GM12865 (cell line): ENCODE measurements around the gene MUTYH.

Experiments used
- DNase-seq: peaks from one replicate; pipeline ENCODE4 v3.0.0; 2010; ENCODE audit warnings: low read depth
- H3K4me3 ChIP-seq: 2 replicates; pipeline ENCODE4 v1.5.1; 2011; ENCODE audit warnings: mild to moderate bottlenecking, low read depth, low read length, control low read depth
- TF ChIP-seq, protein P1 (sequence below): IDR thresholded peaks from 2 replicates; pipeline ENCODE4 v1.5.1; 2011; ENCODE audit warnings: low read length, control low read depth, low read depth, inconsistent platforms; ENCODE audit not compliant: insufficient read depth; ENCODE audit errors: missing control alignments

MUTYH gene

DNA sequence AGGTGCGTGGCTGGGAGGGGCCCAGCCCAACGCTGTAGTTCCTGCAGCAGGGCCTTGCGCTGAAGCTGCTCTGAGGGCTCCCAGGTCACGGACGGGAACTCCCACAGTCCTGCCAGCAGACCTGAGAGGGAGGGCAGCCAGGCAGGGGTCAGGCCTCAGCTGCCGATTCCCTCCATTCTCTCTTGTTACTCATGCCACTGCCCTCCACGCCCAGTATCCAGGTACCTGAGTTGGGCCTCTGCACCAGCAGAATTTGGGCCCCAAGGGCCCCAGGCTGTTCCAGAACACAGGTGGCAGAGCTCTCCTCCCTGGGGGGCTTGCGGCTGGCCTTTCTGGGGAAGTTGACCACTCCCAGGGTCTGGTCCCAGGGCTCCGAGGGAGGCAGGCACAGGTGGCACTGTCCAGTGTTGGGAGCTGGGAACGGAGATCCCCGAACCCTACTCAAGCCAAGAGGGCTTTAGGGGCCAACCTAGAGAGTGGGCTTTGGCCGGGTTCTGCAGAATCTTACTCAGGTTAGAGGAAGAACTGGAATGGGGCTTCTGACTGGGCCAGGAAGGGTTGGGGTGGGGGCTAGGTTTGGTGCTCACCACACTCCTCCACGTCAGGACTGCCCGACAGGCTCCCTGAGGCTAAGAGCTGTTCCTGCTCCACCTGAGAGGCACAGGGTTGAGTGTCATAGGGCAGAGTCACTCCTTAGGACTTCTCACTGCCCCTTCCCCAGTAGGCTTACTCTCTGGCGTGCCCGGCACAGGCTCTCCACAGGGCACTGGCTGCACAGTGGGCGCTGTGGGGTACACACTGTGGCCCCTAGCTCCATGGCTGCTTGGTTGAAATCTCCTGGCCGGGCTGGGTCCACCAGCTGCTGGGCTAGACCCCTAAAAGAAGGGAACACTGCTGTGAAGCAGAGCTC lies 8.5 kb downstream of the MUTYH start:
- no peak overlapping the region for H3K4me3 ChIP-seq
- TF ChIP-seq, protein P1, sequence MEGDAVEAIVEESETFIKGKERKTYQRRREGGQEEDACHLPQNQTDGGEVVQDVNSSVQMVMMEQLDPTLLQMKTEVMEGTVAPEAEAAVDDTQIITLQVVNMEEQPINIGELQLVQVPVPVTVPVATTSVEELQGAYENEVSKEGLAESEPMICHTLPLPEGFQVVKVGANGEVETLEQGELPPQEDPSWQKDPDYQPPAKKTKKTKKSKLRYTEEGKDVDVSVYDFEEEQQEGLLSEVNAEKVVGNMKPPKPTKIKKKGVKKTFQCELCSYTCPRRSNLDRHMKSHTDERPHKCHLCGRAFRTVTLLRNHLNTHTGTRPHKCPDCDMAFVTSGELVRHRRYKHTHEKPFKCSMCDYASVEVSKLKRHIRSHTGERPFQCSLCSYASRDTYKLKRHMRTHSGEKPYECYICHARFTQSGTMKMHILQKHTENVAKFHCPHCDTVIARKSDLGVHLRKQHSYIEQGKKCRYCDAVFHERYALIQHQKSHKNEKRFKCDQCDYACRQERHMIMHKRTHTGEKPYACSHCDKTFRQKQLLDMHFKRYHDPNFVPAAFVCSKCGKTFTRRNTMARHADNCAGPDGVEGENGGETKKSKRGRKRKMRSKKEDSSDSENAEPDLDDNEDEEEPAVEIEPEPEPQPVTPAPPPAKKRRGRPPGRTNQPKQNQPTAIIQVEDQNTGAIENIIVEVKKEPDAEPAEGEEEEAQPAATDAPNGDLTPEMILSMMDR, result no peak
- no peak for DNase-seq

GRCh38 chr1:45329445-45329844 lies 10.8 kb downstream of the MUTYH start:
- no peak overlapping the region for H3K4me3 ChIP-seq
- peak; percentile 27 for DNase-seq
- TF ChIP-seq, protein P1, result no peak

DNA sequence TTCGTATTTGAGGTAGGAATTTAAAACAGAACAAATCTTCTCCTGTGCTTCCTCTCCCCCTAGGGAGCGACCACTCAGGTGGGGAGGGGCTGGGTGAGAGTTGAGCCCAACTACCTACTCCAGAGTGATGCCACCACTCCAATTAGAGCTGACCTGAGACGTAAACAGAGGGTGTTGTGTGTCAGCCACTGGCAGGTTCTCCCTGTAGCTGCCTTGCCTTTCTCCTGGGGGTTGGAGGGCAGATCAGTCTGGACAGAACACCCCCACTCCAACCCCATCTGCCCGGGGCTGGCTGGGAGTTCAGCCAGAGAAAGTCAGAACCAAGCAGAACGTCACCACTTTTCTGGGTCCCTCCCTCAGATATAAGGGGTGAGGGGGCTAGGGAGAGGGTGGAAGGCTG lies 11.6 kb downstream of the MUTYH start:
- no peak for DNase-seq
- TF ChIP-seq, protein P1, result no peak
- H3K4me3 ChIP-seq, result peak overlapping the region; percentile 79

- TF ChIP-seq, protein P1, result no peak
- peak overlapping the region; percentile 79 for H3K4me3 ChIP-seq
- DNase-seq, result peak; percentile 53
Measured at GRCh38 chr1:45327644-45328515, 12.4 kb downstream of the MUTYH start.

DNA sequence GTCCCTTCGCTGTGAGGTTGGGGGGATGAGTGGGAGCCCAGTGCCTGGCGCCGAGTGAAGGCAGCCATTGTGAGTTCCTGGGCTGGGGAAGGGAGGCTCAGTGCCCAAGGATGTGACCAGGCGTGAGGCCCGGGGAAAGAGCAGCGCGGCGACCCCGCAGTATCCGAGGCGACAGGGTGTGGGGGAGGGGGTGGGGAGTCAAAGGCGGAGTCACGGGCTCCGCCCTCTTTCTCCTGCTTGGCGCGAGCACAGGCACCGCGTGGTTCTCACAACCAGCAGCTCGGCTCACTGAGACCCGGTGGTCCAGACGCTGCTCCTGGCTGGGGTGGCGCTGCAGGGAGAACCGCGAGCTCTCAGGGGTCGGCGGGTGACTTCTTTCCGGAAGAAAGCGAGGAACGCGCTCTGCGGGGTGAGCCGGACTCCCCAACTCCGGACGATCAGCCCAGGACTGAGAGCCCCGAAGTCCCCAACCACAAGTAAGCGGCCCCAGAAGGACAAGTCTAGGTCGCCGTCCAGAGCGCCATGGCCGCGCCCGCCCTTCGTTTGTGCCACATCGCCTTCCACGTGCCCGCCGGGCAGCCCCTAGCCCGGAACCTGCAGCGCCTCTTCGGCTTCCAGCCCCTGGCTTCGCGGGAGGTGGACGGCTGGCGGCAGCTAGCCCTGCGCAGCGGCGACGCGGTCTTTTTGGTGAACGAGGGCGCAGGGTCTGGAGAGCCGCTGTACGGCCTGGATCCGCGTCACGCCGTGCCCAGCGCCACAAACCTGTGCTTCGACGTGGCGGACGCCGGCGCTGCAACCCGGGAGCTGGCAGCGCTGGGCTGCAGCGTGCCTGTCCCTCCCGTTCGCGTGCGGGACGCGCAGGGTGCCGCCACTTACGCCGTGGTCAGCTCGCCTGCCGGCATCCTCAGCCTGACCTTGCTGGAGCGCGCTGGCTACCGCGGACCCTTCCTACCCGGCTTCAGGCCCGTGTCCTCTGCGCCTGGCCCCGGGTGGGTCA lies 13.3 kb downstream of the MUTYH start, which contains the start of gene HPDL:
Gene HPDL, plus strand, starts transcription at position 269 of the 997 bp plus-strand sequence. Its CDS starts 254 bp downstream, at position 523.
- H3K4me3 ChIP-seq, result peak within 1 kb of the TSS; percentile 79
- DNase-seq, result peak; percentile 92
- TF ChIP-seq, protein P1, result no peak
